K562 (cell line): ENCODE data around the gene LGALS3BP. TPM values are rescaled to one million over a fixed set of nuclear protein-coding genes. Genes with fewer than 3 reads are reported as not detected.

ENCODE experiments used
- BHLHE40 ChIP-seq: IDR thresholded peaks from 2 replicates; pipeline ENCODE4 v1.6.1; 2011; ENCODE audit warnings: low read length, improper control_type of control experiment
- CC2D1A ChIP-seq: fragments of 450-650 bp; IDR thresholded peaks from 2 replicates; pipeline ENCODE4 v1.6.1; 2017; ENCODE audit warnings: mild to moderate bottlenecking
- KAT2B ChIP-seq: IDR thresholded peaks from one replicate; pipeline ENCODE4 v1.6.1; 2012; ENCODE audit warnings: low read depth, mild to moderate bottlenecking, control low read depth, inconsistent platforms, low read length, moderate library complexity
- NCOR1 ChIP-seq: fragments of 450-650 bp; IDR thresholded peaks from 2 replicates; pipeline ENCODE4 v1.6.1; 2016; ENCODE audit warnings: mild to moderate bottlenecking, moderate library complexity
- NFIC ChIP-seq: fragments of 450-650 bp; IDR thresholded peaks from 2 replicates; pipeline ENCODE4 v1.6.1; 2017; ENCODE audit warnings: mild to moderate bottlenecking, inconsistent platforms
- NR2C2 ChIP-seq, 2 experiments: fragments of 200-800 bp in 1 of 2; sonication (Bioruptor generic) in 1 of 2; sonication (generic) in 1 of 2; formaldehyde crosslinking in 1 of 2; IDR thresholded peaks; 2 replicates each; pipeline versions ENCODE4 v1.6.1 to v1.8.0; 2016 to 2022; ENCODE audit warnings: mild to moderate bottlenecking in 1 of 2, missing compliant biosample characterization in 1 of 2, missing genetic modification characterization in 1 of 2, missing genetic modification reagents in 1 of 2
- PBX2 ChIP-seq, 2 experiments: IDR thresholded peaks in 1 of 2; conservative IDR thresholded peaks in 1 of 2; 2 replicates each; pipeline ENCODE4 v1.6.1; 2016; ENCODE audit warnings: low read depth in 2 of 2, mild to moderate bottlenecking in 1 of 2, missing compliant biosample characterization in 1 of 2, missing genetic modification characterization in 1 of 2, moderate library complexity in 1 of 2
- PURB ChIP-seq: sonication (generic); formaldehyde crosslinking; IDR thresholded peaks from 2 replicates; pipeline ENCODE4 v1.9.0; 2021; ENCODE audit warnings: low read depth, mild to moderate bottlenecking, missing genetic modification reagents
- RAD51 ChIP-seq: fragments of 450-650 bp; IDR thresholded peaks from 2 replicates; pipeline ENCODE4 v1.7.1; 2016; ENCODE audit warnings: low read depth, mild to moderate bottlenecking, borderline replicate concordance
- SMAD2 ChIP-seq: fragments of 150-350 bp; IDR thresholded peaks from 2 replicates; pipeline ENCODE4 v1.6.1; 2014; ENCODE audit warnings: low read depth, mild to moderate bottlenecking, low read length
- SP2 ChIP-seq: IDR thresholded peaks from 2 replicates; pipeline ENCODE4 v1.6.1; 2011; ENCODE audit warnings: mild to moderate bottlenecking, low read depth, low read length, moderate library complexity; ENCODE audit not compliant: poor library complexity, severe bottlenecking; ENCODE audit errors: extremely low read depth
- TAF7 ChIP-seq: fragments of 450-650 bp; IDR thresholded peaks from 2 replicates; pipeline ENCODE4 v1.6.1; 2016; ENCODE audit warnings: missing genetic modification characterization, missing compliant biosample characterization
- XRCC4 ChIP-seq: IDR thresholded peaks from one replicate; pipeline ENCODE4 v1.6.1; 2011; ENCODE audit not compliant: insufficient read depth, insufficient read length; ENCODE audit errors: extremely low read depth
- ZBTB11 ChIP-seq, 3 experiments: fragments of 200-800 bp in 1 of 3; fragments of 250-450 bp in 1 of 3; fragments of 450-650 bp in 1 of 3; sonication (Bioruptor Pico) in 1 of 3; sonication (Bioruptor generic) in 1 of 3; formaldehyde crosslinking in 1 of 3; IDR thresholded peaks; 2 replicates each; pipeline versions ENCODE4 v1.6.1 to v1.8.0; 2016 to 2022; ENCODE audit warnings: mild to moderate bottlenecking in 2 of 3, missing genetic modification characterization in 2 of 3, missing compliant biosample characterization in 1 of 3, moderate library complexity in 1 of 3
- ZNF592 ChIP-seq: fragments of 450-650 bp; IDR thresholded peaks from 2 replicates; pipeline ENCODE4 v1.6.1; 2017; ENCODE audit warnings: antibody characterized with exemption, mild to moderate bottlenecking
- polyA plus RNA-seq, 8 experiments: library from polyadenylated mRNA; depleted of rRNA in 4 of 8; stranded (reverse) in 5 of 8; unstranded in 3 of 8; fragments of >200 nt; fragmentation: Nextera tagmentation in 2 of 8; fragmentation: Illumina TruSeq in 1 of 8; extraction: Ambion mirVana in 2 of 8; extraction: Trizol in 1 of 8; gene quantifications; 2 replicates each; pipeline versions ENCODE4 v1.2.1 to v1.2.3, GENCODE V29; 2011 to 2014; ENCODE audit warnings: inconsistent platforms in 1 of 8, missing spikeins in 1 of 8
- total RNA-seq, 7 experiments: library from RNA; depleted of rRNA in 6 of 7; stranded (reverse); fragments of >200 nt in 6 of 7; fragmentation: Illumina TruSeq in 2 of 7; extraction: Trizol in 2 of 7; gene quantifications; 2 replicates each; pipeline versions ENCODE4 v1.2.1 to v1.2.3, GENCODE V29; 2011 to 2021; ENCODE audit warnings: low replicate concordance in 1 of 7

Gene LGALS3BP
- total and polyA plus RNA-seq, 9 of the 15 experiments (the other 6 are each of a cell fraction or from before 2014, with no cell fraction given) = 0.39 to 5.3 (median 3.2) TPM

GRCh38 chr17:78979780-78980623 lies at the start of gene LGALS3BP (continued):
- TF ChIP-seq PURB (no peak), TAF7 (no peak; the same call in 1 of the 2 replicates), ZBTB11 (CRISPR knock-in tag; IDR thresholded peaks at IDR 0.05) (peak in 1 of 3 experiments; percentile 22; a peak in 1 of 6 replicates), SP2 (no peak), SMAD2 (no peak), XRCC4 (no peak), NCOR1 (no peak), CC2D1A (no peak), NR2C2 (CRISPR knock-in tag; IDR thresholded peaks at IDR 0.05) (no peak), NR2C2 (tag; IDR thresholded peaks at IDR 0.05) (peak; percentile 64; the same call in 1 of the 2 replicates), KAT2B (no peak), RAD51 (peak; percentile 56; the same call in 1 of the 2 replicates), BHLHE40 (no peak), PBX2 (CRISPR knock-in tag; IDR thresholded peaks at IDR 0.05; ENCODE audit: low read depth) (no peak), PBX2 (tag; conservative IDR thresholded peaks at IDR 0.05; ENCODE audit: low read depth) (no peak), NFIC (peak; percentile 27; the same call in 1 of the 2 replicates), ZNF592 (no peak)
